ENCODE results near the gene C19orf53. TPM values are rescaled to one million over a fixed set of nuclear protein-coding genes. Genes with fewer than 3 reads are reported as not detected.

C19orf53 gene
- total and polyA plus RNA-seq, 2 of the 13 experiments (the other 11 are each of a cell fraction or from before 2014, with no cell fraction given), result 129 to 130 TPM

DNA sequence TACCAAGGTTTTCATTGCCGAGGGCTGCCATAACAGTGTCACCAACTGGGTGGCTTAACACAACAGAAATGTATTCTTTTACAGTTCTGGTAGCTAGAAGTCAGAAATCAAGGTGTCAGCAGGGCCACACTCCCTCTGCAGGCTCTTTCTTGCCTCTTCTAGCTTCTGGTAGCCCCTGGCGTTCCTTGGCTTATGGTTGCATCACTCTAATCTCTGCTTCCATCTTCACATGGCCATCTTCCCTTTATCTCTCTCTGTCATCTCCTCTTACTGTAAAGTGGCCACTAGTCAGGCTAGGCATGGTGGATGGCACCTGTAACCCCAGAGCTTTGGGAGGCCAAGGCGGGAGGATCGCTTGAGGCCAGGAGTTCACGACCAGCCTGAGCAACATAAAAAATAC is 47.9 kb upstream of the C19orf53 start:
- TF ChIP-seq CC2D1A (CRISPR knock-in tag; IDR thresholded peaks at IDR 0.05) (no peak), HNRNPH1 (optimal IDR thresholded peaks at IDR 0.05; ENCODE audit: low read depth, low read length) (no peak), TBL1XR1 (IDR thresholded peaks at IDR 0.05; ENCODE audit: borderline replicate concordance, low read length, partially characterized antibody) (no peak), HES4 (CRISPR knock-in tag; IDR thresholded peaks at IDR 0.05; ENCODE audit: borderline replicate concordance) (no peak)
- TF ChIP-seq, protein P1, sequence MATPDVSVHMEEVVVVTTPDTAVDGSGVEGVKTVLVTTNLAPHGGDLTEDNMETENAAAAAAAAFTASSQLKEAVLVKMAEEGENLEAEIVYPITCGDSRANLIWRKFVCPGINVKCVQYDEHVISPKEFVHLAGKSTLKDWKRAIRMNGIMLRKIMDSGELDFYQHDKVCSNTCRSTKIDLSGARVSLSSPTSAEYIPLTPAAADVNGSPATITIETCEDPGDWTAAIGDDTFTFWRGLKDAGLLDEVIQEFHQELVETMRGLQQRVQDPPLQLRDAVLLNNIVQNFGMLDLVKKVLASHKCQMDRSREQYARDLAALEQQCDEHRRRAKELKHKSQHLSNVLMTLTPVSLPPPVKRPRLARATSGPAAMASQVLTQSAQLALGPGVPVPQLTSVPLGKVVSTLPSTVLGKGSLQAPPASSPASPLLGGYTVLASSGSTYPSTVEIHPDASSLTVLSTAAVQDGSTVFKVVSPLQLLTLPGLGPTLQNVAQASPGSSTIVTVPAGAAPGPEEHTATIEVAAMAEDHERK (CRISPR knock-in tag; IDR thresholded peaks at IDR 0.05; ENCODE audit: low read depth), result no peak
- TF ChIP-seq, protein P2, sequence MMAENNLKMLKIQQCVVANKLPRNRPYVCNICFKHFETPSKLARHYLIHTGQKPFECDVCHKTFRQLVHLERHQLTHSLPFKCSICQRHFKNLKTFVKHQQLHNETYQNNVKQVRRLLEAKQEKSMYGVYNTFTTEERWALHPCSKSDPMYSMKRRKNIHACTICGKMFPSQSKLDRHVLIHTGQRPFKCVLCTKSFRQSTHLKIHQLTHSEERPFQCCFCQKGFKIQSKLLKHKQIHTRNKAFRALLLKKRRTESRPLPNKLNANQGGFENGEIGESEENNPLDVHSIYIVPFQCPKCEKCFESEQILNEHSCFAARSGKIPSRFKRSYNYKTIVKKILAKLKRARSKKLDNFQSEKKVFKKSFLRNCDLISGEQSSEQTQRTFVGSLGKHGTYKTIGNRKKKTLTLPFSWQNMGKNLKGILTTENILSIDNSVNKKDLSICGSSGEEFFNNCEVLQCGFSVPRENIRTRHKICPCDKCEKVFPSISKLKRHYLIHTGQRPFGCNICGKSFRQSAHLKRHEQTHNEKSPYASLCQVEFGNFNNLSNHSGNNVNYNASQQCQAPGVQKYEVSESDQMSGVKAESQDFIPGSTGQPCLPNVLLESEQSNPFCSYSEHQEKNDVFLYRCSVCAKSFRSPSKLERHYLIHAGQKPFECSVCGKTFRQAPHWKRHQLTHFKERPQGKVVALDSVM (CRISPR knock-in tag; IDR thresholded peaks at IDR 0.05), result no peak
- CTCF ChIA-PET (ENCODE audit: low intra/inter-chr PET ratio, low total read pairs), result no interaction called here
- intact Hi-C loops (cut with micrococcal nuclease; ENCODE audit: unreplicated experiment), result no loop called here

More for the DNA sequence above, 47.9 kb upstream of the C19orf53 start:
- H3K9me3 ChIP-seq (ENCODE audit: low read length), result no peaks in the 10 kb centered on the region
- H3K4me1 ChIP-seq (ENCODE audit: insufficient read depth, low read length), result peaks cover 30% of the 10 kb centered on the region
- H3K27ac ChIP-seq (ENCODE audit: extremely low read length, insufficient read depth, low read length), result no peak overlapping the region
- ATAC-seq, result no peak
- 85% methylated on average over 5 of the region's 5 CpGs for WGBS (ENCODE audit: low lambda C conversion rate)
- H3K4me2 ChIP-seq (ENCODE audit: low read depth, low read length), result no peak overlapping the region
- no peak for DNase-seq (ENCODE audit: low spot score)
- in situ Hi-C loops (cut with HindIII; ENCODE audit: extremely low pct_ligation_motif_present, low pct_unique_long_range_greater_than_20kb), result loop anchor here (10.0 kb wide), 1 partner anchor 452 kb away; no protein-coding TSS in a partner anchor
- H3K79me2 ChIP-seq (ENCODE audit: insufficient read depth, low read length), result no peaks in the 10 kb centered on the region
- no peaks in the 10 kb centered on the region for H3K27me3 ChIP-seq (ENCODE audit: control insufficient read depth in 1 of 2, insufficient read depth in 2 of 2, low read length in 2 of 2)
- POLR2A ChIA-PET, result interaction anchor here (0.9 kb wide), 1 partner anchor 21 kb away, joined by 3 read pairs; a partner anchor contains a TSS
- no peak overlapping the region for H3K9ac ChIP-seq (ENCODE audit: insufficient read depth, low read depth, low read length)
- H2AFZ ChIP-seq (ENCODE audit: low read length), result no peak overlapping the region
- no peaks in the 10 kb centered on the region for H4K20me1 ChIP-seq (ENCODE audit: insufficient read depth, low read length)
- H3K4me3 ChIP-seq (replicated peaks in 1 of 3; ENCODE audit: insufficient read depth in 1 of 3, low read depth in 2 of 3, low read length in 3 of 3), result no peak overlapping the region
- no TSS peak for BruUV-seq (replicated peaks)
- no peaks in the 10 kb centered on the region for H3K36me3 ChIP-seq (replicated peaks in 1 of 2; ENCODE audit: control insufficient read depth in 1 of 2, insufficient read depth in 2 of 2, low read length in 2 of 2)
- FAIRE-seq, result no peak

Data from HepG2 (cell line).